Measurements from ENCODE around the gene LAMB4. TPM values are rescaled to one million over a fixed set of nuclear protein-coding genes. Genes with fewer than 3 reads are reported as not detected.

LAMB4 gene
- total and polyA plus RNA-seq, 8 donors, result 0.22 to 0.78 (median 0.50) TPM

- FAIRE-seq (no peak), ATAC-seq (peak; percentile 19 to 39 (median 31)), DNase-seq (peak; percentile 19 to 78 (median 46))
- Histone ChIP-seq H3K36me3 (no peaks in the 10 kb centered on the region), H3K27ac (peak overlapping the region in 3 of 4 donors; percentile 33 to 85 (median 65)), H3K27me3 (no peaks in the 10 kb centered on the region), H3K4me1 (peaks cover 0 to 30% (median 26%) of the 10 kb centered on the region in 3 donors), H3K4me3 (peak overlapping the region; percentile 53 to 82 (median 67)), H3K9me3 (no peaks in the 10 kb centered on the region)
- WGBS, 2 donors, result 29 to 31% methylated on average over 37 of the region's 37 CpGs
- intact Hi-C loops (cut with DNase I), result no loop called here
- TF ChIP-seq, protein P1, sequence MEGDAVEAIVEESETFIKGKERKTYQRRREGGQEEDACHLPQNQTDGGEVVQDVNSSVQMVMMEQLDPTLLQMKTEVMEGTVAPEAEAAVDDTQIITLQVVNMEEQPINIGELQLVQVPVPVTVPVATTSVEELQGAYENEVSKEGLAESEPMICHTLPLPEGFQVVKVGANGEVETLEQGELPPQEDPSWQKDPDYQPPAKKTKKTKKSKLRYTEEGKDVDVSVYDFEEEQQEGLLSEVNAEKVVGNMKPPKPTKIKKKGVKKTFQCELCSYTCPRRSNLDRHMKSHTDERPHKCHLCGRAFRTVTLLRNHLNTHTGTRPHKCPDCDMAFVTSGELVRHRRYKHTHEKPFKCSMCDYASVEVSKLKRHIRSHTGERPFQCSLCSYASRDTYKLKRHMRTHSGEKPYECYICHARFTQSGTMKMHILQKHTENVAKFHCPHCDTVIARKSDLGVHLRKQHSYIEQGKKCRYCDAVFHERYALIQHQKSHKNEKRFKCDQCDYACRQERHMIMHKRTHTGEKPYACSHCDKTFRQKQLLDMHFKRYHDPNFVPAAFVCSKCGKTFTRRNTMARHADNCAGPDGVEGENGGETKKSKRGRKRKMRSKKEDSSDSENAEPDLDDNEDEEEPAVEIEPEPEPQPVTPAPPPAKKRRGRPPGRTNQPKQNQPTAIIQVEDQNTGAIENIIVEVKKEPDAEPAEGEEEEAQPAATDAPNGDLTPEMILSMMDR (IDR thresholded peaks at IDR 0.05), result no peak
These were observed 129.0 kb downstream of the LAMB4 start for GRCh38 chr7:108000875-108001763.

DNA sequence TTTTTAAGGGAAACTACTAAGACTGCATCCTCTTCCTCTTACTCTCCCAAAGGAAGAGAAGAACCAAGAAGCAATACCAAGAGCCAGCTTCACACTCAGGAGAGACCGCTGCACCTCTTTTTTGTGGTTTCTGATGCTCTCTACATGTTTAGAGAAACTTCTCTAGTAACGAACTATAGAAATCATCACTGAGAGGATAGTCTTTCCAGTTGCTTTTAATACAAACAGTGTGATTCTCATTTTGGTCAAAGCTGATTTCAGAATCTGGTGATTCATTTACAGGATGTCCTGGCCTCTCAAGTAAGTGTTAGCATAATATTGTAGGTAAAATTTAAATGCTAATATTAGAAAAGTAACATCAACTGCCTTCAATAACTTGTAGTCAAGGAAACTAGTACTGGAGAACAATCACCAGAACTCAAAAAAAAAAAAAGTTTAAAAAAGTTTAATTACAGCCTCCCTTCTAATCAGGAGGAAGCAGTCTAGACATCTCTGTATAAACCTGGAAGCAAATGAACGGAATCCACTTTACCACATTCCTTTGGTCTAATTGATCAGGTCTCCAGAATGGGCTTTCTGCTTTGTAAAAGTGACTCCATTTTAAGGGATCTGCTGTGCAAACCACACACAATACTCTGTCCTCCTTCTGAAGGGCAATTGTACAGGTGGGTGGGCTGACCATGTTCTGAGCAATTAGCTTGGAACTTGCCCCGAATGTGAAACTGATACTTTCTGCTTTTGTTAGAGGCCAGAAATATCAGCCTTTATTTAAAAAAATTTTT lies 130.2 kb downstream of the LAMB4 start:
- TF ChIP-seq, protein P1 (IDR thresholded peaks at IDR 0.05), result no peak
- 79 to 83% methylated on average over 4 of the region's 4 CpGs for WGBS, 2 donors
- H3K9me3 ChIP-seq, result no peaks in the 10 kb centered on the region
- H3K27ac ChIP-seq, result peak overlapping the region in 2 of 4 donors; percentile 24 to 37
- intact Hi-C loops (cut with DNase I), result no loop called here
- H3K4me1 ChIP-seq, result peaks cover 5 to 39% (median 28%) of the 10 kb centered on the region in 3 donors
- DNase-seq, result no peak
- no peaks in the 10 kb centered on the region for H3K36me3 ChIP-seq
- peak overlapping the region in 1 of 4 donors; percentile 82 for H3K4me3 ChIP-seq
- no peak for ATAC-seq
- no peak for FAIRE-seq
- no peaks in the 10 kb centered on the region for H3K27me3 ChIP-seq

- no peaks in the 10 kb centered on the region for H3K36me3 ChIP-seq
- H3K27me3 ChIP-seq, result no peaks in the 10 kb centered on the region
- DNase-seq, result no peak
- no peak overlapping the region for H3K4me3 ChIP-seq
- no peak for ATAC-seq
- H3K27ac ChIP-seq, result peak overlapping the region in 1 of 4 donors; percentile 0
- TF ChIP-seq, protein P1 (IDR thresholded peaks at IDR 0.05), result no peak
- intact Hi-C loops (cut with DNase I), result no loop called here
- 90 to 95% methylated on average over 3 of the region's 3 CpGs for WGBS, 2 donors
- peaks cover 13 to 40% (median 29%) of the 10 kb centered on the region in 3 donors for H3K4me1 ChIP-seq
- no peak for FAIRE-seq
- no peaks in the 10 kb centered on the region for H3K9me3 ChIP-seq
These were observed 131.3 kb downstream of the LAMB4 start for GRCh38 chr7:107998660-107999480.

DNA sequence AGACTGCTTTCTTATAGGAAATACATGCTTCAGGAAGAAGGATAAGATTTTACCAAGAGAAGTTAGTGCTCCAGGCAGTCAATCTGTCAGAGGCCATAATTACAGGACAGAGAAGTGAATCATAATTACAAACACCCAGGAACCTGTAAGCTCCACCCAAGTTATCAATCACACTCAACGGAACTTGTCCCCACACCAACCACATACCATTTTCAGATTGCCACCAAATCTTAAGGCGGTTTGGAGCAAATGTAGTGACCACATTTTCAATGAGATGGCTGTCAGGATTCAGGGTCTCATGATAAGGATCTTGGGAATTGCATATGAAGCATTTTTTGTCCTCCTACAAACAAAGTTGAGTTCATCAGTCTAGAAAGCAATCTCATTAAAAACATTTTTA lies 132.0 kb downstream of the LAMB4 start:
- Histone ChIP-seq H3K27me3 (no peaks in the 10 kb centered on the region), H3K9me3 (no peaks in the 10 kb centered on the region), H3K27ac (no peak overlapping the region), H3K4me1 (peaks cover 13 to 46% (median 33%) of the 10 kb centered on the region in 3 donors), H3K4me3 (no peak overlapping the region), H3K36me3 (no peaks in the 10 kb centered on the region)
- TF ChIP-seq, protein P1 (IDR thresholded peaks at IDR 0.05), result no peak
- 66 to 72% methylated on average over 2 of the region's 2 CpGs for WGBS, 2 donors
- intact Hi-C loops (cut with DNase I), result no loop called here
- DNase-seq (no peak), FAIRE-seq (no peak), ATAC-seq (no peak)

Data from pancreas (tissue), 10 donors.